ENCODE data around the gene MYL9. TPM values are rescaled to one million over a fixed set of nuclear protein-coding genes. Genes with fewer than 3 reads are reported as not detected.

The MYL9 gene
- total RNA-seq, 1 donor from 2014 or later: 2.5 TPM

DNA sequence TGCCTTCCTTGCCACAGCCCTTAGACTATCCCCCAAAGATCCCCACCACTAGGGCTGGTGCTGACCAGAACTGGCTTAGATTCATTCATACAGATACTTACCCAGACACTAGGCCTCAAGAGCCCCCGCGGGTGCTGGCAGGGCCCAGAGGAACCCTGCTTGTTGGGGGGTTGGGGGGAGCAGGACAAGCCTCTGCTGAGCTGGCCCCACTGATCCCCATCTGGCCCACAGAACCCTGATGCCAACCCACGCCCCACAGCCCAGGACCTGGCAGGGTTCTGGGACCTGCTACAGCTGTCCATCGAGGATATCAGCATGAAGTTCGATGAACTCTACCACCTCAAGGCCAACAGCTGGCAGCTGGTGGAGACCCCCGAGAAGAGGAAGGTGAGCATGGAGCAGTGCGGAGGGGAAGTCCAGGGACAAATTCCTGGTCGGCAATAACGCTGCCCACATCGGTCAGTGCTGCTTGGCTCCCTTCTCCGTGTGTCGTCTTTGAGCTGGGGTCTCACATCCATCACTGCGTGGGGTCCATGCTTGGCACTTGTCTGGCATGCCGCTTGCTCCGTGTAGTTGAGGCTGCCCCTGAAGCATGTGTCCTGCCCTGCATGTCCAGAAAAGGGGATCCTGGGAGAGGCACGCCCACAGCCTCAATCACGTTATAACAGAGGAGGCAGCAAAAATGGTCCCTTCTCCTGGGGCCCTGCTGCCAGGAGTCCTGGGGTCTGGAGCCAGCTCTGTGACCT, 15.5 kb upstream of the MYL9 start:
- intact Hi-C loops (cut with micrococcal nuclease): no loop called here

DNA sequence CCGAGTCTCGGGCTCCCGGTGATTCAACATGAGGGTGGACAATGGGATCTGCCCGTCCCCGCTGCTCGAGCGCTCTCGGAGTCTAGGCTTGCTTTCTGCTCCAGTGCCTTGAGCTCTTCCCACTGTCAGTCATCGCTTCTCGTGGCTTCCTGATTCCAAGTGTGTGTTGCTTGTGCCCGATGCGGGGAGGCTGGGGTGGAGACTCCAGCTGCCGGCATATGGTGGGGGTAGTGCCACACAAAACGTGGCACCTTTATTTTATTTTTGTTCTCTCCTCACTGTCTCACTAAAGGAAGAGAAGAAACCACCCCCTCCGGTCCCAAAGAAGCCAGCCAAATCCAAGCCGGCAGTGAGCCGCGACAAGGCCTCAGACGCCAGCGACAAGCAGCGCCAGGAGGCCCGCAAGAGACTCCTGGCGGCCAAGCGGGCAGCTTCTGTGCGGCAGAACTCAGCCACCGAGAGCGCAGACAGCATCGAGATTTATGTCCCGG, 14.8 kb upstream of the MYL9 start:
- intact Hi-C loops (cut with micrococcal nuclease): no loop called here

DNA sequence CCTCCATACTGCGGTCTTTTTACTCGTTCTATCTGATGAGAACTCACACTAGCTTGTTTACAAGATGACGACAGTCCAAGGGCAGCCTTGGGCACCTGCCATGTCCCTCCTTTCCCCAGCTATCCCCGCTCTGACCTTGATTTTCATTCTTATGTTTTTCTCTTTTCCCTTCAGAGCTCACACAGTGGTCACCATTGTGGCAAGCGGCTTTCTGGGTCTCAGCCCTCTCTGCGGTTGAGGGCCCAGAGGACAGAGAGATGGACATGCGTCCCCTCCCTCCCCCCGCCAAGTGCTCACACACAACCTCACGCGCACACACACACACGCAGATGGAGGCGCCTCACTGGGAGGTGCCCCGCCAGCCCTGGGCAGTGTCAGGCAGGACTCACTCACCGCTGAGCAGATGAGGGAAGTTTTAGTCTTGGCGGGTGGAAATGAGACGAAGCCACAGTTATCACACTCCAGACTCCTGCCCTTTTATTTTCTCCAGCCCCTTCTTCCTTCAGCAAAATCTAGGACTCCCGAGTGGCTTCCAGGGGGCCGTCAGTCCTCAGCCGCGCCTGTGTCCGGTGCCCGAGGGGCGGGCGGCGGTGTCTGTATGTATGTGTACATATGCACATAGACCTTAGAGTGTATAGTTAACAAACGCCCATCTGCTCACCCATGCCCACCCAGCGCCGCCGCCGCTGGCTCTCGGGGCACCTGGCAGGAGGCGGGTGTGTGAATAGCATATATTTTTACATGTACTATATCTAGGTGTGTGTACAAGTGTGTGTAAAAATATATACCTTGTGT, 13.8 kb upstream of the MYL9 start:
- intact Hi-C loops (cut with micrococcal nuclease): no loop called here

DNA sequence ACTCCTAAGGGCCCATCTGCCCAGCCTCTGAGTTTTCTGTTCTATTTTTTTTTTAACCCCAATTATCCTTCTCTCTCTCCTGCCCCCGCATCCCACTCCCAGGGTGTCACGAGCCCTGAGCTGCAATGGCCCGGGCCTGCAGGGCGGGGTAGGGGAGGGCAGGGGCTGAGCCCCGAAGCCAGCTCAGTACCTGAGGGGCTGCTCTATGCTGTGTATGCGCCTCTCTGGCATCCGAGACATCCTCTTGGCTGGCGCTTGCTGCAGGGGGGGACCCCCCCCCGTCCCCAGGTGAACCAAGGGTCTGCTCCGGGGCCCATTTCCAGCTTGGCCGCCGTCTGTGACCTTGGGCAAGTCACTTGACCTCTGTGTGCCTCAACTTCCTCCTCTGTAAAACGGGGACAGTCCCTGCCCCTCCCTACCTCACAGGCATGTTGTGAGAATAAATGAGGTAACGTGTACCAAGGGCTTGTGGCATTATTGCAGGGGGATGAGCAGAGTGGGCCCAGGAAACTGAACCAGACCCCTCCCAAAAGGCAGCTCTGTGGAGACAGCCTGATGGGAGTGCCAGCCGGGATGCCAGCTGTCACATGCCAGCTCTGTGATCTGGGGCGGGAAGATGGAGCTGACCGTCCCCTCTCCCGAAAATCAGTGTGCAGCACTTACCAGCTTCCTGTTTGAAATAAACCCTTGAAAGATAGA, 13.0 kb upstream of the MYL9 start:
- intact Hi-C loops (cut with micrococcal nuclease): no loop called here

DNA sequence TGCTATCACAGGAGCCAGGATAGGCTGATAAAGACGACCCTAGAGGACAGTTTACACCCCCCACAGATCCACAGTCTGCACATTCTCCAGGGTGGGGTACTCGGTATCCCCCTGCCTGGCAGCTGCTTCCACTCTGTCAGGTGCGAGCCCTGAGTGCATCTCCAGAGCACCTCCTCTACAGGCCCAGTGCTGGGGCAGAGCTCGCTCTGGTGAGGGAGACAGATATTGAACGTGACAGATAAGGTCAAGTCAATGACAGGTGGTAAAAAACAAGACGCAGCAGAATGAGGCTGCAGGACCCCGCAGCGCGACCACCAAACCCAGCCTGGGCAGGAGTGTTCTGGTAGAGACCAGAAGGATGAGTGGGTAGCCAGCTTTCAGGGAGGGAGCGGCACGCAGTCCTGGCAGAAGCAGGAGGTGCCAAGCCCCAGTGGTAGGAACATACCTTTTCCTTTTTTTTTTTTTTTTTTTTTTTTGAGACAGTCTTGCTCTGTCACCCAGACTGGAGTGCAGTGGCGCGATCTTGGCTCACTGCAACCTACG, 12.4 kb upstream of the MYL9 start:
- intact Hi-C loops (cut with micrococcal nuclease): no loop called here

DNA sequence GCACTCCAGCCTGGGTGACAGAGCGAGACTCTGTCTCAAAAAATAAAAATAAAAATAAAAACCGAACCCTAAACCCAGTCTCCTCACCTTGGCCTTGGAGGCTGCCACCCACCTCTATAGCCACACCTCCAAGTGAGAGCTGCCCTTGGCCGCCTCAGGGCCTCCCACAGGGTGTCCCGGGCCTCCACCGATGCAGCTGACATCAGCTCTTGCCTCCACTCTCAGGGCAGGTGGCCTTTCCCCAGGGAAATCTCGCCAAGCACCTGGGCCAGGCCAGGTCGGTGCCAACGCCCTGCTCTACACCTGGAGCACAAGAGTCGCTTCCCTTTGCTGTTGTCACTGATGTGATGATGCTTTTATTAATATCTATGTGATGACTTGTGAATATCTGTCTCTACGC, 8.9 kb upstream of the MYL9 start:
- intact Hi-C loops (cut with micrococcal nuclease): no loop called here

DNA sequence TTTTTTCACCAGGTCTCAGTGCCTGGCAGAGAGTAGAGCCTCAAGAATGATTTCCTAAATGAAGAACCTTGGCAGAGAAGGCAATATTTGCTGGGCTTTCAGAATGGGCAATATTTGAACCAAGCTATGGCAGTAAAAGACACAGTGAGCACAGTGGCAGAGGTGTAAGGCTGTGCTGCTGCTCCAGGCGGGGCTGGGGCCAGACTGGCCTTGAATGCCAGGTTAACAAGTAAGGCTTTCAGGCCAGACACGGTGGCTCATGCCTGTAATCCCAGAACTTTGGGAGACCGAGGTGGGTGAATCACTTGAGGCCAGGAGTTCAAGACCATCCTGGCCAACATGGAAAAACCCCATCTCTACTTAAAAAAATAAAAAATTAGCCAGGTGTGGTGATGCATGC, 8.5 kb upstream of the MYL9 start:
- intact Hi-C loops (cut with micrococcal nuclease): no loop called here

DNA sequence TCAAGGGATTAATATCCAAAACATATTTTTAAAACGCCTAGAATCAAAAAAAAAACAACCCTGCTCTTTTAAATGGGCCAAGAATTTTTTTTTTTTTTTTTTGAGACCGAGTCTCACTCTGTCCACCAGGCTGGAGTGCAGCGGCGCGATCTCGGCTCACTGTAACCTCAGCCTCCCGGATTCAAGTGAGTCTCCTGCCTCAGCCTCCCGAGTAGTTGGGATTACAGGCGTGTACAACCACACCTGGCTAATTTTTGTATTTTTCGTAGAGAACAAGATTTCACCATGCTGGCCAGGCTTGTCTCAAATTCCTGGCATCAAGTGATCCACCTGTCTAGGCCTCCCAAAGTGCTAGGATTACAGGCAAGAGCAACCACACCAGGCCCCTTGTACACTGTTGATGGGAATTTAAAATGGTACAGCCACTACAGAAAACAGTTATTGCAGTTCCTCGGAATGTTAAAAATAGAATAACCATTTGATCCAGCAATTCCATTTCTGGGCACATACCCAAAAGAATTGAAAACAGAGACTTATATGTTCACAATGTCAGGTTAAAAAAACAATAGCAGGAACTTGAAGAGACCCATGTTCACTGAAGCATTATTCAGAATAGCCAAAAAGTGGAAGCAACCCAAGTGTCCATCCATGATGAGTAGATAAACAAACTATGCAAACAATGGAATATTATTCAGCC, 3.1 kb upstream of the MYL9 start:
- intact Hi-C loops (cut with micrococcal nuclease): no loop called here

DNA sequence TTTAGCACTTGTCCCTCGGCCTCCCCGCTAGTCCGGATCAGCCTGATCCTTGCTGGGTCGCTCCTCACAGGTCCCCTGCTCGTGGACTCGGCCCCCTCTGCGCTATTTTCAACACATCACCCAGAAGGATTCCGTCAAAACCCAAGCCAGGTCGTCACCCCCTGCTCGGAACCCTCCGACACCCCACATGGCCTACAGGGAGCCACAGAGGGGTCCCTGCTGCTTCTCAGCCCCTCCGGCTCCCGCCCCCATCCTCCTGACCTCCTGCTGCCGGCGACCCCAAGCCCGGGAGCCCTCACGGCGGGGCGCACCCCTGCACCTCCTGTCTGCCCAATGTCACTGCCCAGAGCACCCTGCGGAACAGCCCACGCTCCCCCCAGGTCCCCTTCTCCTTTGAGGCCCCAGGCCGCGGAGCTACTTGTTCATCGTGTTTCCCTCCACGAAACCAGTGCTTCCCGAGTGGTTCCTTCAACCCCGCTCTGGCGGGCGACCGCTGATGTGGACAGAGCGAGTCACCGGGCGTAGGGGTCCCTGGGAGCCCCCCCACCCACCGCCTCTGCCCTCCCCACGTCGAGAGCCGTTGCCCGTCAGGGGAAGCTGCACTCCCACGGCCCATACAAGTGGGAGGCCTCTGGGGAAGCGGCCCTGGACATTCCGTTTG, 638 bp upstream of the MYL9 start:
- intact Hi-C loops (cut with micrococcal nuclease): no loop called here

DNA sequence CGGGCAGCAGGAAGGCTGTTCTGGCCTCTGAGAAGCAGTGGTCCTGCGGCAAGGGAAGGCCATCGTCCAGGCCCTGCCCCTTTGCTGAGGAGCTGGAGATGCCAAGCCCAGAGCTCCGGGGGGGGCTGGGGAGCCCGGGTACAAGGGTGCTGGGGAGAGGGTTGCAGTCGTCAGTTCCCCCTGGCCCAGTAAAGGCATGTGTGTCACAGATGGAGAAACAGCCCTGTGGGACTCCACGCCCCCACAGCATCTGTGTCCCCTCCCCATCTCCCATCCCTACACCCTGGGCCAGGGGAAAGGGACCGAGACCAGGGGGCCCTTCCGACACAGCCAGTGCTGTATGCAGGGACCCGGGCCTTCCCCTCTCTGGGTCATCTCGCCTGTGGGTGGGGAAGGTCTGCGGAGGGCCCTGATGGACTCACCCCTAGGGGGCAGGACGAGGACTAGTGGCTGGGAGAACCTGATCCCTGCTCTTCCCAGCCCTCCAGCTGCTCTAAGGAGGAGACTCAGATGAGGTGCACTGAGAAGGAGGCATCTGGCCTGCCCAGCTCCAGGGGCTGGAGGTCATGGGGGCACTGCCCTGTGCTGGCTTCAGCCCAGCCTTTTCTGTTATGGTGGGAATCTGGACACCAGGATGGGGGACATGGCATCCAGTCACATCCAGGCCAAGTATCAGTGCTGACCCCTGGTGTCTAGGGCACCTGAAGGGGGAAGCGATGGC, 609 bp downstream of the MYL9 start:
- intact Hi-C loops (cut with micrococcal nuclease): no loop called here

DNA sequence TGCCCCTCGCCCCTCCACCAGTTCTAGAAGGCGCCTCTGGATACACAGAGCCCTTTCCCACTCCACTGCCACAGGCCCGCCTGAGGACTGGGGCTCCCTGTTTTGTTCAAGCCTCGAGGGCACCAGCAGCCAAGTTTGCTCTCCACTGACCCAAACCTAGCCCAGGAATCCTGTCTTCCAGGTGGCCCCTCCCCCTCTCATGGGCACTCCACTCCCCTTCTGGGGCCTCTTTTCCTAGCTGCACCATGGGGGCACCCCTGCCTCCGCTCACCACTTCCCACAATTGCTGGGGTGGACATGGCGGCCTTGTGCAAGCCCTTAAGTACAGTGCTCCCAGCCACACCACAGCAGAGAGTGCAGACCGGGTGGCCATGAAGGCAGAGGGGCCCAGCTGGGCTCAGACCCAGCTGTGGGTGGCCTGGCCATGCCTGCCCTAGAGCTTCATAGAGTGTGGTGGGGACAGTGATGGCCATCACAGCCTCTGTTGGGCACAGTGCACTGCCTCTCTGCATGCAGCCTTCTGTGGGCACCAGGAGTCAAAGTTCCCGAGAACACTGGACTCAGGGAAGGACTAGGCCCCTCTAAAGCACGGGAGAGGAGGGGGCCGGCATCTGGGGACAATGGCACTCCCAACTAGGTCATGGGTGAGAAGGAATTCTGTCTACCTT, 1.3 kb downstream of the MYL9 start:
- intact Hi-C loops (cut with micrococcal nuclease): no loop called here

DNA sequence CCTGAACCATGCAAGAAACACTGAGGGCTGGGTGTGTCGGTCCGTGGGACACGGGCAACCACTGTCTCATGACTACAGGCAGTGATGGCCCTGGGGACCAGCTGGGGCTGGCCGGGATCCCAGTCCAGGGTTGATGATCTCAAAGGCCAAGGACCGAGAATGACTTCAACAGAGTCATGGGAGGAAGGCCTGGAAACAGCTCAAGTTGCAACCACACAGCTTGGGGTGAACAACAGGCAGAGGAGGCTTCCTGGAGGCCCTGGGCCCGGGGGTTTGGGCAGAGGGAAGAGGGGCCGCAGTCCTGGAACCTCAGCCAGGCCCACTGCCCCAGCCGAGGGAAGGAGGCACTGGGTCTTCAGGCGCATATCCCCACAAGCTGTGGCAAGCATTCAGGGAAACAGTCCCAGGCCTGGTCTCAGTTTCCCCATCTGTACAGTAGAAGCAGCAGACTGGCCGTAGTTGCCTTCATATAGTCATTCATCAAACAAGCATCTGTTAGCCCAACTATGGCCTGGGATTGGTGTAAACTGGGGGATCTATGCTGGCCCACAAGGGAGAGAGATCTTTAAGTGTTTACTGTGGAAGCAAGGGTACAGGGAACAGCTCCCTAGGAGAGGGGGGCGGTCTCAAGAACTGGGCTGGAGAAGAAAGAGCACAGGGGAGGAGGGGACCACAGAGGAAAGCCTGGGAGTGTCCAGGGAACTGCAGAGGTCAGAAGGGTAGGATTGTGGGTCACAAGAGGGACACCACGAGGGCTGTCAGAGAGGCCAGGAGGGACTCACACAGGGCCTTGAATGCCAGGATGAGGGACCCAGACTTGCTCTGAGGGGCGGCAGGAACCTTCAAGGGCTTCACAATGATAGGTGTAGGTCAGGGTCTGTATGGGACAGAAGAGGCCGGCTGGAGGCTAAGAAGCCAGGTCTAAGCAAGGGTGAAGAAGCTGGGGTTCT, 2.1 kb downstream of the MYL9 start:
- intact Hi-C loops (cut with micrococcal nuclease): no loop called here

DNA sequence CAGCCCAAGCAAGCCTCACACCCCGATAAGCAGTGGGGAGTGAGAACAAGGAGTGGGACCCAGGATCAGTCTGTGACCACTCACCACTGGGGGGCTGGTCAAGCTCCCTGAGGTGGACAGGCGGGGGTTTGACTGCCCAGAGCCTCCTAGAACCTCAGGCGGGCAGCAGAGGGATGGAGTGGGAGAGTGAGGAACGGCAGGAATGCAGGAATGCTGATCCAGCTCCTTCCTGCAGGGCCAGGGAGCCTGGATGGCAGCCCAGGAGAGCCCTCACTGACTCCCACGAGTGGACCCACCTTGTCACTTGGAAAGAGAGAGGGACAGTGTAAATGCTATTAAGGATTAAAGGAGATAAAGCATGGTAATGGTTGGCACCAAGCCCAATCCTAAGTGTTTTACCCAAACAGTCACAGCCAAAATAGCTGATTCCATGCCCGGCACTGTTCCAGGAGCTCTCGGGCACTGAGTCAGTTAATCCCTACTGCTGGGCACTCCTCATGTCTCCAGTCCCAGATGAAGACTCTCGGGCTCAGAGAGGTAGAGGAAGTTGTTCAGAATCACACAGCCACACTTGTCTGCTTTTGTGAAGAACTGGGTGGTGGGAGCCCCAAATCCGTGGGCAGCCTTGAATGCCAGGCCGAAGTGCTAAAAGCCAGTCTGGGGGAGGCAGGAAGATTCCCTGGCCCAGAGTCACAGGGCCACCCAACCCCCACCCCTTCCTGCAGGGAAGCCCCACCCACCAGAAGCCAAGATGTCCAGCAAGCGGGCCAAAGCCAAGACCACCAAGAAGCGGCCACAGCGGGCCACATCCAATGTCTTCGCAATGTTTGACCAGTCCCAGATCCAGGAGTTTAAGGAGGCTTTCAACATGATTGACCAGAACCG, 3.1 kb downstream of the MYL9 start:
- intact Hi-C loops (cut with micrococcal nuclease): no loop called here

DNA sequence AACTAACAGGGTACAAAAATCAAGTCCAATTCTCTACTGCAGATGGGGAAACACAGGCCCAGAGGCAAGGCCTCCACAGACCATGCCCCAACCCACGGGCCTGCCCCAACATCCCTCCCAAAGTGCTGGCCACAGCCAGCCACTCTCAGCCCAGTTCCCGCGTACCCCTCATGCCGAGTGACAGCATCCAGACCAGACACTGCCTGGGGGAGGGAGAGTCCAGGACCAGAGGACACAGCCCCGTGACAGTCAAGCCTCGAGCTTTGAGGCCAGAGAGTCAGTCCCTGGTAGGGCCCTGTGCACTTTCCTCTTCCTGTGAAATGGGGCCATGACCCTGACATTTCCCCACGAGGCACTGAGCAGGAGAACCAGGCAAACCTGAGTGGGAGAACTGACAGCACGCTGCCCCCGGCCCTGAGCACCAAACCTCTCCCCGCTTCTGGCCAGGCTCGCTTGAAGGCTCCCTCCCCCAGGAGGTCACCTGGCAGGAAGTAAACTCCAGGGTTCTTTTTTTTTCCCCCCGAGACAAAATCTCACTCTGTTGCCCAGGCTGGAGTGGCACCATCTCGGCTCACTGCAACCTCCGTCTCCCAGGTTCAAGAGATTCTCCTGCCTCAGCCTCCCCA, 4.9 kb downstream of the MYL9 start:
- intact Hi-C loops (cut with micrococcal nuclease): no loop called here

DNA sequence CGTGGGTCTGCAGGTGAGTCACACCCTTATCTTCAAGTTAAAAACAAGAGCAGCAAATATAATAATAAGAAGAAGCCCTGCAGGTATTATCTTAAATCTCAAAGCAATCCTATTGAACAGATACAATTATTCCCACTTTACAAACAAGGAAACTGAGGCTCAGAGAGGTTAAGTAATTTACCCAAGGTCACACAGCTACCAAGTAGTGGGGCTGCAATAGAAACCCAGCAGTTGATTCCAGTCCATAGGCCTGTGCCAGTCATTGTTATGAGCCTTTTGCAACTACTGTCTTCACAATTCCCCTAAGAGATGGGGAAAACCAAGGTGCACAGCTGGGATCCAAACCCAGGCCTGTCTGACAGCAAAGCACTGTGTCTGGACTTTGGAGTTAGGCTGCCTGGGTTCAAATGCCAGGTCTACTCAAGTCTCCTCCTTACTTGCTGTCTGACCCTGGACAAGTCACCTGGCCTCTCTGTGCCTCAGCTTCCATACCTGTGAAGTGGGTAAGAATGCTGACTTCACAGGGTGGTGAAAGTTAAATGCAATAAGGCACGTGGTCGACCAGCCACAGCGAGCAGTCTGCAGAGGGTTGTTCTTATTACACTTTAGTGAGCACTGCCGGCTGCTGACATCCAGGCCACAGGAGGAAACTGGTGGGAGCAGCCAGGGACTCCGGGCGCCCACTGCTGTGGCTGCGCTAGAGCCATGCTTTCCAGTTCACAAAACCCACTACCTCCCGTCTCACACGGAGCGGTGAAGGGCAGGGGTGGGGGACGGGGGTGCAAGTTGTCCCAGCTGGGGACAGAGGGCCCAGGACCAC, 6.1 kb downstream of the MYL9 start:
- intact Hi-C loops (cut with micrococcal nuclease): no loop called here

DNA sequence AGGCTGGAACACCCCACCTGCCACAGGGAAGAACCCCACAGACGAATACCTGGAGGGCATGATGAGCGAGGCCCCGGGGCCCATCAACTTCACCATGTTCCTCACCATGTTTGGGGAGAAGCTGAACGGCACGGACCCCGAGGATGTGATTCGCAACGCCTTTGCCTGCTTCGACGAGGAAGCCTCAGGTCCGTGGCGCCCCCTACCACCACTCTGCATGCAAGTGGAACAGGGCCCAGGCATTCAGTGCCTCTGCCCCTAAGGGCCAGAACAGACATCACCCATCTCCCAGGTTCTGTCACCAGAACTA, 6.6 kb downstream of the MYL9 start:
- intact Hi-C loops (cut with micrococcal nuclease): no loop called here
